GM21528 (cell line): ENCODE measurements around the gene AGK.
"Not testable (repeated sequence)": the region's sequence is repeated elsewhere in the genome, so short reads cannot be mapped to it uniquely, and the experiment has no call there.

Experiments used
- ATAC-seq: cut with Tn5 transposase; IDR thresholded peaks from one replicate; pipeline ENCODE4 v1.9.1; 2021; ENCODE audit warnings: mild to moderate bottlenecking, moderate library complexity; ENCODE audit not compliant: unreplicated experiment, low FRiP score

AGK gene

GRCh38 chr7:141582063-141582462 is 30.9 kb downstream of the AGK start:
- ATAC-seq: not testable (repeated sequence)

- ATAC-seq: no peak
Observed at GRCh38 chr7:141584935-141585334, 33.7 kb downstream of the AGK start.

- peak; percentile 81 for ATAC-seq
Observed at GRCh38 chr7:141585592-141586510, 34.6 kb downstream of the AGK start.

- no peak for ATAC-seq
Observed at GRCh38 chr7:141586878-141587277, 35.7 kb downstream of the AGK start.

GRCh38 chr7:141587304-141587703 is 36.1 kb downstream of the AGK start:
- no peak for ATAC-seq

GRCh38 chr7:141588912-141589311 is 37.7 kb downstream of the AGK start:
- ATAC-seq: no peak

GRCh38 chr7:141590071-141590470 is 38.9 kb downstream of the AGK start:
- no peak for ATAC-seq

- ATAC-seq: no peak
Observed at GRCh38 chr7:141590666-141591065, 39.5 kb downstream of the AGK start.

GRCh38 chr7:141593134-141593533 is 41.9 kb downstream of the AGK start:
- ATAC-seq: no peak

GRCh38 chr7:141597966-141598365 is 46.8 kb downstream of the AGK start:
- ATAC-seq: no peak

GRCh38 chr7:141598408-141598807 is 47.2 kb downstream of the AGK start:
- no peak for ATAC-seq

- ATAC-seq: no peak
Observed at GRCh38 chr7:141600168-141601006, 49.2 kb downstream of the AGK start.

GRCh38 chr7:141609576-141609975 is 58.4 kb downstream of the AGK start:
- no peak for ATAC-seq

GRCh38 chr7:141610671-141611070 is 59.5 kb downstream of the AGK start:
- no peak for ATAC-seq

GRCh38 chr7:141612861-141613260 is 61.7 kb downstream of the AGK start:
- no peak for ATAC-seq

- ATAC-seq: no peak
Observed at GRCh38 chr7:141617280-141617679, 66.1 kb downstream of the AGK start.

GRCh38 chr7:141619745-141620144 is 68.5 kb downstream of the AGK start:
- no peak for ATAC-seq

GRCh38 chr7:141624763-141625162 is 73.6 kb downstream of the AGK start:
- ATAC-seq: no peak

- no peak for ATAC-seq
Observed at GRCh38 chr7:141630621-141631020, 79.4 kb downstream of the AGK start.

- ATAC-seq: no peak
Observed at GRCh38 chr7:141631525-141631924, 80.3 kb downstream of the AGK start.

GRCh38 chr7:141634065-141634464 is 82.9 kb downstream of the AGK start:
- ATAC-seq: no peak
